ENCODE measurements around the gene EPN1. TPM values are rescaled to one million over a fixed set of nuclear protein-coding genes. Genes with fewer than 3 reads are reported as not detected.

The EPN1 gene
- total RNA-seq = 48.3 and 57.5 TPM in 2 replicates

GRCh38 chr19:55674841-55675660 lies at the start of gene EPN1:
EPN1 (plus strand) TSS chr19:55675226; CDS start chr19:55678628, 3,402 bp downstream.

GRCh38 chr19:55640577-55641425 lies 34.2 kb upstream of the EPN1 start, which contains the start of gene ZNF580:
ZNF580 (plus strand) TSS chr19:55641002; CDS start chr19:55642509, 1,507 bp downstream.

GRCh38 chr19:55643003-55643886 lies 31.8 kb upstream of the EPN1 start, which contains the start of gene ZNF581:
ZNF581 (plus strand) TSS chr19:55643649; CDS start chr19:55644572, 923 bp downstream.

GRCh38 chr19:55647732-55648584 lies 27.1 kb upstream of the EPN1 start, which contains the start of gene CCDC106:
CCDC106 (plus strand) TSS chr19:55648212; CDS start chr19:55649047, 835 bp downstream.

GRCh38 chr19:55654868-55655647 lies 20.0 kb upstream of the EPN1 start, which contains the start of gene U2AF2:
U2AF2 (plus strand) TSS chr19:55655035; CDS start chr19:55655105, 70 bp downstream.

GRCh38 chr19:55738302-55738701 lies 63.3 kb downstream of the EPN1 start, which contains the start of gene NLRP9:
NLRP9 (minus strand) TSS chr19:55738402; CDS start chr19:55738374, 28 bp downstream.

GRCh38 chr19:55758797-55759196 lies 83.8 kb downstream of the EPN1 start, which contains the start of gene RFPL4A:
RFPL4A (plus strand) TSS chr19:55759097; CDS start chr19:55761801, 2,704 bp downstream.

Small RNAs within 50 kb of the gene (small RNA-seq; reads per million reads assigned to genes)
- gene AC010525.2 = not detected

Other genes starting within 250 kb of the EPN1 start
- gene SHISA7, start 231.9 kb upstream of the EPN1 start, total RNA-seq = not detected in 2 replicates
- gene ISOC2, start 213.6 kb upstream of the EPN1 start, total RNA-seq = 48.6 and 53.3 TPM in 2 replicates
- gene C19orf85, start 210.5 kb upstream of the EPN1 start, total RNA-seq = not detected in 2 replicates
- gene ZNF628, start 198.6 kb upstream of the EPN1 start, total RNA-seq = 2.1 and 2.7 TPM in 2 replicates
- gene NAT14, start 190.0 kb upstream of the EPN1 start, total RNA-seq = 3.8 and 5.6 TPM in 2 replicates
- gene SSC5D, start 186.8 kb upstream of the EPN1 start, total RNA-seq = 23.4 and 33.8 TPM in 2 replicates
- not detected in 2 replicates for gene SBK2, start 138.1 kb upstream of the EPN1 start, total RNA-seq
- gene SBK3, start 129.7 kb upstream of the EPN1 start, total RNA-seq = 0.11 TPM in 1 of 2 replicates, not detected in the other
- gene ZNF579, start 94.4 kb upstream of the EPN1 start, total RNA-seq = 6.5 and 8.9 TPM in 2 replicates
- gene FIZ1, start 75.7 kb upstream of the EPN1 start, total RNA-seq = 3.4 and 5.1 TPM in 2 replicates
- 6.6 and 7.1 TPM in 2 replicates for gene ZNF524, start 74.9 kb upstream of the EPN1 start, total RNA-seq
- 1.2 and 1.3 TPM in 2 replicates for gene ZNF865, start 69.6 kb upstream of the EPN1 start, total RNA-seq
- gene ZNF784, start 50.7 kb upstream of the EPN1 start, total RNA-seq = 4.7 and 6.2 TPM in 2 replicates
- 5.3 and 8.6 TPM in 2 replicates for gene ZNF580, start 34.2 kb upstream of the EPN1 start, total RNA-seq
- gene ZNF581, start 31.6 kb upstream of the EPN1 start, total RNA-seq = 17.6 and 20.4 TPM in 2 replicates
- gene CCDC106, start 27.0 kb upstream of the EPN1 start, total RNA-seq = 6.9 and 7.4 TPM in 2 replicates
- gene U2AF2, start 20.2 kb upstream of the EPN1 start, total RNA-seq = 65.0 and 66.0 TPM in 2 replicates
- not detected in 2 replicates for gene NLRP9, start 63.2 kb downstream of the EPN1 start, total RNA-seq
- gene RFPL4A, start 83.9 kb downstream of the EPN1 start, total RNA-seq = not detected in 2 replicates
- not detected in 2 replicates for gene RFPL4AL1, start 93.9 kb downstream of the EPN1 start, total RNA-seq
- not detected in 2 replicates for gene NLRP11, start 156.8 kb downstream of the EPN1 start, total RNA-seq
- not detected in 2 replicates for gene NLRP4, start 161.3 kb downstream of the EPN1 start, total RNA-seq